GM23248 (cell line): ENCODE measurements around the gene SIPA1L3. TPM values are rescaled to one million over a fixed set of nuclear protein-coding genes. Genes with fewer than 3 reads are reported as not detected.
A peak's percentile ranks its signal among the peaks of the same experiment; 100 is the strongest.

ENCODE experiments used
- DNase-seq: peaks from one replicate; pipeline ENCODE4 v3.0.0-alpha.2; 2015
- H2AFZ ChIP-seq: fragments of 200-600 bp; sonication (generic); 2 replicates; pipeline ENCODE4 v1.6.1; 2016; ENCODE audit warnings: antibody characterized with exemption
- H3F3A ChIP-seq: fragments of 200-600 bp; sonication (generic); 2 replicates; pipeline ENCODE4 v1.6.1; 2016; ENCODE audit warnings: mild to moderate bottlenecking, antibody characterized with exemption, mixed run types; ENCODE audit not compliant: insufficient read depth
- H3K27ac ChIP-seq: fragments of 200-600 bp; sonication (generic); 2 replicates; pipeline ENCODE4 v1.5.1; 2016; ENCODE audit warnings: mild to moderate bottlenecking
- H3K27me3 ChIP-seq: fragments of 200-600 bp; sonication (generic); replicated peaks from 2 replicates; pipeline ENCODE4 v1.6.1; 2016; ENCODE audit warnings: mild to moderate bottlenecking; ENCODE audit not compliant: insufficient read depth
- H3K36me3 ChIP-seq: fragments of 200-600 bp; sonication (generic); 2 replicates; pipeline ENCODE4 v1.6.1; 2016; ENCODE audit warnings: low read depth, mild to moderate bottlenecking
- H3K4me1 ChIP-seq: fragments of 200-600 bp; sonication (generic); 2 replicates; pipeline ENCODE4 v1.6.1; 2016; ENCODE audit warnings: mild to moderate bottlenecking; ENCODE audit not compliant: insufficient read depth
- H3K4me2 ChIP-seq: fragments of 200-600 bp; sonication (generic); one replicate; pipeline ENCODE4 v1.6.1; 2016; ENCODE audit warnings: mild to moderate bottlenecking; ENCODE audit not compliant: unreplicated experiment
- H3K4me3 ChIP-seq: fragments of 200-600 bp; sonication (generic); 2 replicates; pipeline ENCODE4 v1.5.1; 2016; ENCODE audit warnings: mild to moderate bottlenecking
- H3K79me2 ChIP-seq: fragments of 200-600 bp; sonication (generic); 2 replicates; pipeline ENCODE4 v1.6.1; 2016; ENCODE audit warnings: mild to moderate bottlenecking; ENCODE audit not compliant: insufficient read depth
- H3K9ac ChIP-seq: fragments of 200-600 bp; sonication (generic); 2 replicates; pipeline ENCODE4 v1.6.1; 2016; ENCODE audit warnings: mild to moderate bottlenecking
- H3K9me2 ChIP-seq: fragments of 200-600 bp; sonication (generic); 2 replicates; pipeline ENCODE4 v1.6.1; 2016; ENCODE audit warnings: mixed run types, mild to moderate bottlenecking, moderate library complexity; ENCODE audit not compliant: insufficient read depth
- H3K9me3 ChIP-seq: fragments of 200-600 bp; sonication (generic); one replicate; pipeline ENCODE4 v1.6.1; 2017; ENCODE audit warnings: low read depth
- H4K20me1 ChIP-seq: fragments of 200-600 bp; sonication (generic); 2 replicates; pipeline ENCODE4 v1.6.0; 2016; ENCODE audit not compliant: insufficient read depth
- EZH2 ChIP-seq: fragments of 200-600 bp; sonication (generic); IDR thresholded peaks from 2 replicates; pipeline ENCODE4 v1.6.1; 2018; ENCODE audit warnings: antibody characterized with exemption, mild to moderate bottlenecking; ENCODE audit not compliant: insufficient read depth, poor library complexity, severe bottlenecking
- EZH2phosphoT487 ChIP-seq: fragments of 200-600 bp; sonication (generic); IDR thresholded peaks from 2 replicates; pipeline ENCODE4 v1.6.1; 2018; ENCODE audit warnings: antibody characterized with exemption, moderate library complexity, mild to moderate bottlenecking, low read depth; ENCODE audit not compliant: insufficient read depth
- WGBS, 2 experiments: methylation state at CpG; one replicate each; pipeline ENCODE4 v1.1.6; 2015 to 2017; ENCODE audit warnings: low lambda C conversion rate in 2 of 2, low coverage in 1 of 2; ENCODE audit errors: missing lambda C conversion rate in 2 of 2; 5-methylcytosine and 5-hydroxymethylcytosine counted together
- in situ Hi-C: fragments of 300-500 bp; cut with MboI; formaldehyde crosslinking; loops from 2 replicates; pipeline ENCODE4 v1.15.0; 2020
- polyA plus RNA-seq: library from polyadenylated mRNA; unstranded; fragments of >200 nt; fragmentation: Nextera tagmentation; extraction: Ambion mirVana; gene quantifications from 2 replicates; pipeline ENCODE4 v1.2.1, GENCODE V29; 2016
- total RNA-seq: library from RNA; depleted of rRNA; stranded (reverse); fragments of >200 nt; shearing (Covaris generic); gene quantifications from 2 replicates; pipeline ENCODE4 v1.2.3, GENCODE V29; 2014

Gene SIPA1L3
- total and polyA plus RNA-seq, 2 experiments from 2014 or later, result 3.7 to 12.1 TPM

DNA sequence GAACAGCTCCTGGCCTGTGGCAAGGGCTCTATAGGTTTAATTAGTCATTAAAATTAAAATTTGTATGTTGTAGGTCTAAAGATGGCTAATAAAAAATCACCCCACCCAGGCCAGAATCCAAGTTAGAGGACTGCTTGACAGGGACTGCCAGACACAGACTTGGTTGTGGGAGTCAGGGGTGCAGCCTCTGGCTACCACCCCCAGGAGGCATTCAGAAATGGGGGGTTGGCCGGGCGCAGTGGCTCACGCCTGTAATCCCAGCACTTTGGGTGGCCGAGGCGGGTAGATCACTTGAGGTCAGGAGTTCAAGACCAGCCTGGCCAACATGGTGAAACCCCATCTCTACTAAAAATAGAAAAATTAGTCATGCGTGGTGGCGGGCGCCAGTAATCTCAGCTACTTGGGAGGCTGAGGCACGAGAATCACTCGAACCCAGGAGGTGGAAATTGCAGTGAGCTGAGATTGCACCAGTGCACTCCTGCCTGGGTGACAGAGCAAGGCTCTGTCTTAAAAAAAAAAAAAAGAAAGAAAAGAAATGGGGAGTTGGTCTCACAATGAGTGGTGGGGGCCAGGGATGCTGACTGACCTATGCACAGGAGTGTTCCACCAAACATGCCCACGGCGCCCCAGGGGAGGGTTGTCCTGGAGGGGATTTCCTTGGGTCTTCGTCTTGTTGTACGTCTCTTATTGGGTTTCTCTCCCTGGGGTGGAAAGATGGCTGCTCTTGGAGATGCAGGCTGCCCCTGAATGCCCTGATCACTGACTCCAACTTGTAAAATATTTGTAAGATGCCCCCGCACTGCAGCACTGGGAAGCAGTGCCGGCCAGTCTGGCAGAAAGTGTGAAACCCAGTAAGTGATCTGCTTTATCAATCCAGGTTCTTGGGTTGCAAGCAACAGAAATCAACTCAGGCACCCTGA, 68.8 kb downstream of the SIPA1L3 start:
- Histone ChIP-seq H3K9me3 (no peaks in the 10 kb centered on the region), H3K36me3 (no peaks in the 10 kb centered on the region), H3K4me3 (no peak overlapping the region), H3K4me2 (no peak overlapping the region), H4K20me1 (no peaks in the 10 kb centered on the region), H3K27ac (no peak overlapping the region), H3K27me3 (no peaks in the 10 kb centered on the region), H3K9me2 (no peaks in the 10 kb centered on the region), H3K79me2 (peaks cover 96% of the 10 kb centered on the region), H3F3A (no peaks in the 10 kb centered on the region), H3K9ac (no peak overlapping the region), H2AFZ (no peak overlapping the region), H3K4me1 (0 out of 2 replicates have a peak, but pooled peaks cover 2% of the 10 kb centered on the region)
- WGBS, 2 experiments, result 97 to 98% methylated on average over 16 of the region's 16 CpGs
- no peak for DNase-seq
- TF ChIP-seq EZH2, result no peak
- no peak for TF ChIP-seq EZH2phosphoT487
- in situ Hi-C loops, result no loop called here

DNA sequence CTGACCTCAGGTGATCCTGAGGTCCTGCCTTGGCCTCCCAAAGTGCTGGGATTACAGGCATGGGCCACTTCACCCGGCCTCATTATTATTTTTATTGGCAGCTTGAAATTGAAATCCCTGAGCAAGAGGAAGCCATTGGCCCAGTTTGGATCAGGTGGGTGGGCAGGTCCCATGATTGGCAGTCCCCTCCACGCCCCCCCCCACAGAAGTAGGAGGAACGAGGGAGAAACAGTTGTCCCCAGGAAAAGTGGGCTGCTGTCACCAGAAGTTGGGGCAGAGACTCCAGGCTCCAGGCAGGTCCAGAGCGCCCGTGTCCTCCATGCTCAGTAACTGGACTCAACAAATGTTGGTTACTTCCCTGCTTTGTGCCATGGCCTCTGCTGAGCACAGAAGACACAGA, 70.4 kb downstream of the SIPA1L3 start:
- no peaks in the 10 kb centered on the region for H3K27me3 ChIP-seq
- no peak overlapping the region for H3K4me2 ChIP-seq
- WGBS, 2 experiments, result 88 to 93% methylated on average over 5 of the region's 5 CpGs
- no peaks in the 10 kb centered on the region for H3K9me3 ChIP-seq
- in situ Hi-C loops, result no loop called here
- no peaks in the 10 kb centered on the region for H4K20me1 ChIP-seq
- H3K9me2 ChIP-seq, result no peaks in the 10 kb centered on the region
- peaks cover 96% of the 10 kb centered on the region for H3K79me2 ChIP-seq
- DNase-seq, result no peak
- 0 out of 2 replicates have a peak, but pooled peaks cover 2% of the 10 kb centered on the region for H3K4me1 ChIP-seq
- no peaks in the 10 kb centered on the region for H3K36me3 ChIP-seq
- peak overlapping the region; percentile 31; the same call in 1 of the 2 replicates for H3K9ac ChIP-seq
- peak overlapping the region; percentile 28 for H3K27ac ChIP-seq
- H3F3A ChIP-seq, result no peaks in the 10 kb centered on the region
- H2AFZ ChIP-seq, result no peak overlapping the region
- no peak overlapping the region for H3K4me3 ChIP-seq
- no peak for TF ChIP-seq EZH2
- TF ChIP-seq EZH2phosphoT487, result no peak

DNA sequence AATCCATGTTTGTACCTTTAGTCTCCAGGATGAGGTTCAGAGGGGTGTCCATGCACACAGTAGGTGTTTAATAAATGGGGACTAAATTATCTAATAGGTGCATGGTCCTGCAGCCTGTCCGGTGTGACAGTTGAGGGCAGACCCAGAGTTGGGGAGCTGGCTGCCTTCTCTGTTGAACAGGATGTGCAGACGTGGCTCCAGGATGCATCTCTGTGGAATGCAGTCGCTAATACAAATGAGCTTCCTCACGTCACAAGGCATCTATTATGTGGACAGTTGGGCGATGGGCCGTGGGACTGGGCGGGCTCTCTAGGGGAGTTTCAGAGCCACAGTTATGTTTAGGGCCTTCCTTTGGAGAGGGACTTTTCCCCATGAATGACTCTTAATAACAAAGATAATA, 71.0 kb downstream of the SIPA1L3 start:
- Histone ChIP-seq H3K4me2 (no peak overlapping the region), H3K79me2 (peaks cover 94% of the 10 kb centered on the region)

DNA sequence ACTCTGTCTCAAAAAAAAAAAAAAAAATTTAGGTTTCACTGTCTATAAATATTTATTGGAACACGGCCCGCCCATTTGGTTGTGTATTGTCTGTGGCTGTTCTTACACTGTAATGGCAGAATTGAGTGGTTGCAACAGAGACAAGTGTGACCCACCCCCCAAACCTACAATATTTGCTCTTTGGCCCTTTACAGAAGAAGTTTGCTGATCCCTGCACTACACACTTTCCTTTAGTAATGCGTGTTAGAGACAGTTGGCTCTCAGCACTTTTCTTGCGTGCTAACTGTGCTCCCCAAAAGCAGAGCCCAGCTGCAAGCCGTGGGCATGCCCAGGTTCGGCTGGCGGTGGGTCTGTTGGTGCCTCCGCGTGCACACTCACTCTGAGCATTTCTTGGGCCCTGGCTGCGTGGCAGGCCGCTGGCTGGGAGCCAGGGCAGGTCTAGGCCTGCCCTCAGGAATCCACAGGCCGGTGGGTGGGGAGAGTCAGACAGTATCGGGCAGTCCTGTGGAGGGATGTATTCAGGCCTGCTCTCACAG, 72.6 kb downstream of the SIPA1L3 start:
- no peak overlapping the region for H3K9ac ChIP-seq
- no peak overlapping the region for H3K4me3 ChIP-seq
- H3K9me3 ChIP-seq, result no peaks in the 10 kb centered on the region
- in situ Hi-C loops, result no loop called here
- WGBS, 2 experiments, result 96% methylated on average over 13 of the region's 13 CpGs
- H3K79me2 ChIP-seq, result peaks cover 88% of the 10 kb centered on the region
- H2AFZ ChIP-seq, result no peak overlapping the region
- no peak for DNase-seq
- TF ChIP-seq EZH2 (no peak), EZH2phosphoT487 (no peak)
- no peak overlapping the region for H3K4me2 ChIP-seq
- no peak overlapping the region for H3K27ac ChIP-seq
- H3K9me2 ChIP-seq, result no peaks in the 10 kb centered on the region
- H3K27me3 ChIP-seq, result no peaks in the 10 kb centered on the region
- 0 out of 2 replicates have a peak, but pooled peaks cover 2% of the 10 kb centered on the region for H3K4me1 ChIP-seq
- no peaks in the 10 kb centered on the region for H3F3A ChIP-seq
- no peaks in the 10 kb centered on the region for H4K20me1 ChIP-seq
- no peaks in the 10 kb centered on the region for H3K36me3 ChIP-seq

More for the DNA sequence above, 71.0 kb downstream of the SIPA1L3 start:
- TF ChIP-seq EZH2phosphoT487, result no peak
- TF ChIP-seq EZH2, result no peak
- peak; percentile 57 for DNase-seq
- Histone ChIP-seq H4K20me1 (no peaks in the 10 kb centered on the region), H3K27ac (peak overlapping the region; percentile 28), H3K27me3 (no peaks in the 10 kb centered on the region), H3K4me1 (0 out of 2 replicates have a peak, but pooled peaks cover 2% of the 10 kb centered on the region), H3K9me3 (no peaks in the 10 kb centered on the region), H3K9ac (peak overlapping the region; percentile 31; the same call in 1 of the 2 replicates), H3F3A (no peaks in the 10 kb centered on the region), H3K9me2 (no peaks in the 10 kb centered on the region), H3K4me3 (no peak overlapping the region), H2AFZ (no peak overlapping the region), H3K36me3 (no peaks in the 10 kb centered on the region)
- in situ Hi-C loops, result no loop called here
- 74 to 84% methylated on average over 7 of the region's 7 CpGs for WGBS, 2 experiments
